HepG2 (cell line): Measurements from ENCODE around the gene TJP2. TPM values are rescaled to one million over a fixed set of nuclear protein-coding genes. Genes with fewer than 3 reads are reported as not detected.

Experiments
- ATF7 ChIP-seq, 2 experiments: fragments of 450-650 bp in 1 of 2; sonication (generic) in 1 of 2; formaldehyde crosslinking in 1 of 2; IDR thresholded peaks; 2 replicates each; pipeline versions ENCODE4 v1.4.0 to v1.6.1; 2016 to 2020; ENCODE audit warnings: antibody characterized with exemption in 1 of 2, mild to moderate bottlenecking in 1 of 2, missing genetic modification reagents in 1 of 2
- DNMT1 ChIP-seq: sonication (generic); formaldehyde crosslinking; IDR thresholded peaks from 2 replicates; pipeline ENCODE4 v1.5.1; 2020; ENCODE audit warnings: mild to moderate bottlenecking, missing genetic modification reagents
- HES4 ChIP-seq: sonication (generic); formaldehyde crosslinking; IDR thresholded peaks from 2 replicates; pipeline ENCODE4 v1.9.0; 2021; ENCODE audit warnings: mild to moderate bottlenecking, missing genetic modification reagents, borderline replicate concordance
- MBD4 ChIP-seq: IDR thresholded peaks from 2 replicates; pipeline ENCODE4 v1.6.1; 2012; ENCODE audit warnings: low read length, inconsistent platforms, borderline replicate concordance
- MIXL1 ChIP-seq: IDR thresholded peaks from 2 replicates; pipeline ENCODE4 v1.6.1; 2016
- PHF20 ChIP-seq: sonication (generic); formaldehyde crosslinking; IDR thresholded peaks from 2 replicates; pipeline ENCODE4 v1.5.0; 2020; ENCODE audit warnings: mild to moderate bottlenecking, missing genetic modification reagents
- RARG ChIP-seq: sonication (generic); formaldehyde crosslinking; IDR thresholded peaks from 2 replicates; pipeline ENCODE4 v1.4.0; 2020; ENCODE audit warnings: low read depth, mild to moderate bottlenecking, missing genetic modification reagents
- RFXAP ChIP-seq: sonication (generic); formaldehyde crosslinking; IDR thresholded peaks from 2 replicates; pipeline ENCODE4 v1.4.0; 2020; ENCODE audit warnings: missing genetic modification reagents, borderline replicate concordance
- RORA ChIP-seq: sonication (generic); formaldehyde crosslinking; IDR thresholded peaks from 2 replicates; pipeline ENCODE4 v1.5.0; 2020; ENCODE audit warnings: mild to moderate bottlenecking, missing genetic modification reagents, moderate library complexity
- SMC3 ChIP-seq: IDR thresholded peaks from 2 replicates; pipeline ENCODE4 v1.6.1; 2011; ENCODE audit warnings: low read length, improper control_type of control experiment
- SRSF4 ChIP-seq: fragments of 200-400 bp; formaldehyde crosslinking; IDR thresholded peaks from one replicate; pipeline ENCODE4 v1.6.1; 2018; ENCODE audit warnings: mild to moderate bottlenecking, low read depth, low read length, moderate library complexity; ENCODE audit not compliant: poor library complexity, severe bottlenecking
- ZBTB38 ChIP-seq: sonication (generic); formaldehyde crosslinking; IDR thresholded peaks from 2 replicates; pipeline ENCODE4 v1.5.1; 2020; ENCODE audit warnings: mild to moderate bottlenecking, missing genetic modification reagents
- ZFP36L2 ChIP-seq: sonication (generic); formaldehyde crosslinking; IDR thresholded peaks from 2 replicates; pipeline ENCODE4 v1.4.0; 2020; ENCODE audit warnings: missing genetic modification reagents
- ZKSCAN1 ChIP-seq: fragments of 150-350 bp; IDR thresholded peaks from 2 replicates; pipeline ENCODE4 v1.6.1; 2014; ENCODE audit warnings: low read length
- ZNF260 ChIP-seq: sonication (generic); formaldehyde crosslinking; IDR thresholded peaks from 2 replicates; pipeline ENCODE4 v1.4.0; 2020; ENCODE audit warnings: missing genetic modification reagents, low read depth, mild to moderate bottlenecking, borderline replicate concordance
- ZNF678 ChIP-seq: sonication (generic); formaldehyde crosslinking; IDR thresholded peaks from 2 replicates; pipeline ENCODE4 v1.4.0; 2020; ENCODE audit warnings: mild to moderate bottlenecking, missing genetic modification reagents
- ZSCAN12 ChIP-seq: sonication (generic); formaldehyde crosslinking; IDR thresholded peaks from 2 replicates; pipeline ENCODE4 v1.9.0; 2021; ENCODE audit warnings: mild to moderate bottlenecking, missing genetic modification reagents
- polyA plus RNA-seq, 8 experiments: library from polyadenylated mRNA; depleted of rRNA in 3 of 8; stranded (reverse) in 7 of 8; unstranded in 1 of 8; fragments of >200 nt; fragmentation: Illumina TruSeq in 4 of 8; extraction: Trizol in 4 of 8; gene quantifications; 2 replicates each; pipeline versions ENCODE4 v1.2.1 to v1.2.3, GENCODE V29; 2011 to 2016; ENCODE audit warnings: low read depth in 4 of 8, missing spikeins in 1 of 8, mixed read lengths in 1 of 8; ENCODE audit not compliant: insufficient read depth in 1 of 8
- total RNA-seq, 5 experiments: library from RNA; depleted of rRNA; stranded (reverse); fragments of >200 nt; fragmentation: Illumina TruSeq; extraction: Trizol; gene quantifications; 2 replicates each; pipeline ENCODE4 v1.2.3, GENCODE V29; 2016; ENCODE audit warnings: low read depth in 1 of 5
- TF ChIP-seq, protein P1 (sequence below): IDR thresholded peaks from 2 replicates; pipeline ENCODE4 v1.6.1; 2016; ENCODE audit warnings: missing genetic modification reagents, missing compliant biosample characterization
- TF ChIP-seq, protein P2 (sequence below): sonication (generic); formaldehyde crosslinking; IDR thresholded peaks from 2 replicates; pipeline ENCODE4 v1.5.1; 2020; ENCODE audit warnings: mild to moderate bottlenecking, missing genetic modification reagents, borderline replicate concordance
- TF ChIP-seq, protein P3 (sequence below): sonication (generic); formaldehyde crosslinking; IDR thresholded peaks from 2 replicates; pipeline ENCODE4 v1.4.0; 2020; ENCODE audit warnings: missing genetic modification reagents
- TF ChIP-seq, protein P4 (sequence below): sonication (generic); formaldehyde crosslinking; IDR thresholded peaks from 2 replicates; pipeline ENCODE4 v1.5.0; 2020; ENCODE audit warnings: mild to moderate bottlenecking, missing genetic modification reagents

TJP2 gene
- total and polyA plus RNA-seq, 2 of the 13 experiments (the other 11 are each of a cell fraction or from before 2014, with no cell fraction given) = 109 to 110 TPM

DNA sequence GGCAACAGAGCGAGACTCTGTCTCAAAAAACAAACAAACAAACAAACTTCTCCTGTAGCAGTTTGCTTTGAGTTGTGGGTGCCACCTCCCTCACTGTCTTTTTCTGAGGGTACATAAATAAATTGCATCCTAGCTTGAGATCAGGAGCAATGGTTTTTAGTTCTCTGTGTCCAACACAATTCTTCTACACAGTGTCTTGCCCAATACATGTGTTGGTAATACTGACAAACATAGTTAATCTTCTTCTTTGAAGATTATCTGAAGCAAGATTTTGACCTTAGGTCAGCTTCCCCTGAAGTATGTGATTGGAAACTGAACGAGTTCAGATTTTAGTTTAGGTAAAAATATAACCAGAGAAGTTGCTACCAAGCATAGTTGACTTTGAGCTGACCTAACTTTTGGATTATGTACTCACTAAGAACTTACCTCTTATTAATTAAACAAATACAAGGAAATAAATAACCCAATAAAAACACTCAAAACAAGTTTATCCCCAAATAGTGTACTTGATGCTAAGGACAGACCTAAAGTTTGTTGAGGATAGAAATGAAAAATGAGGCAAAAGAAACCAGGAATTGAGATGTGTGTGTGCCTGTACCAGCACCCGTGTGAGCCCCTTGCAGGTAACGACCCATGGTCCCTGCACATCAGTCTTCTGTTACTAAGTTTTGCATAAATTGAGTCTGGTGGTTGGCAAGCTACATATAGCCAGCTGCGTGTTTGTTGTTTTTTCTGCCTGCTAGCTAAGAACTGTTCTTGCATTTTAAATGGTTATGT lies 16.2 kb downstream of the TJP2 start (continued):
- TF ChIP-seq SRSF4 = no peak
- no peak for TF ChIP-seq RORA
- 0 out of 2 replicates have a peak, but pooled peaks have one; percentile 22 for TF ChIP-seq MIXL1
- TF ChIP-seq ZNF260 (CRISPR knock-in tag) = no peak
- TF ChIP-seq, protein P1, sequence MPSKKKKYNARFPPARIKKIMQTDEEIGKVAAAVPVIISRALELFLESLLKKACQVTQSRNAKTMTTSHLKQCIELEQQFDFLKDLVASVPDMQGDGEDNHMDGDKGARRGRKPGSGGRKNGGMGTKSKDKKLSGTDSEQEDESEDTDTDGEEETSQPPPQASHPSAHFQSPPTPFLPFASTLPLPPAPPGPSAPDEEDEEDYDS (CRISPR knock-in tag) = no peak
- no peak for TF ChIP-seq HES4 (CRISPR knock-in tag)
- no peak for TF ChIP-seq SMC3
- TF ChIP-seq ZKSCAN1 = no peak
- TF ChIP-seq RARG (CRISPR knock-in tag) = no peak
- TF ChIP-seq ATF7 (IDR thresholded peaks at IDR 0.05) = no peak
- TF ChIP-seq ATF7 (CRISPR knock-in tag; IDR thresholded peaks at IDR 0.05) = no peak
- TF ChIP-seq ZSCAN12 (CRISPR knock-in tag) = no peak
- TF ChIP-seq ZBTB38 (CRISPR knock-in tag) = no peak
- TF ChIP-seq, protein P2, sequence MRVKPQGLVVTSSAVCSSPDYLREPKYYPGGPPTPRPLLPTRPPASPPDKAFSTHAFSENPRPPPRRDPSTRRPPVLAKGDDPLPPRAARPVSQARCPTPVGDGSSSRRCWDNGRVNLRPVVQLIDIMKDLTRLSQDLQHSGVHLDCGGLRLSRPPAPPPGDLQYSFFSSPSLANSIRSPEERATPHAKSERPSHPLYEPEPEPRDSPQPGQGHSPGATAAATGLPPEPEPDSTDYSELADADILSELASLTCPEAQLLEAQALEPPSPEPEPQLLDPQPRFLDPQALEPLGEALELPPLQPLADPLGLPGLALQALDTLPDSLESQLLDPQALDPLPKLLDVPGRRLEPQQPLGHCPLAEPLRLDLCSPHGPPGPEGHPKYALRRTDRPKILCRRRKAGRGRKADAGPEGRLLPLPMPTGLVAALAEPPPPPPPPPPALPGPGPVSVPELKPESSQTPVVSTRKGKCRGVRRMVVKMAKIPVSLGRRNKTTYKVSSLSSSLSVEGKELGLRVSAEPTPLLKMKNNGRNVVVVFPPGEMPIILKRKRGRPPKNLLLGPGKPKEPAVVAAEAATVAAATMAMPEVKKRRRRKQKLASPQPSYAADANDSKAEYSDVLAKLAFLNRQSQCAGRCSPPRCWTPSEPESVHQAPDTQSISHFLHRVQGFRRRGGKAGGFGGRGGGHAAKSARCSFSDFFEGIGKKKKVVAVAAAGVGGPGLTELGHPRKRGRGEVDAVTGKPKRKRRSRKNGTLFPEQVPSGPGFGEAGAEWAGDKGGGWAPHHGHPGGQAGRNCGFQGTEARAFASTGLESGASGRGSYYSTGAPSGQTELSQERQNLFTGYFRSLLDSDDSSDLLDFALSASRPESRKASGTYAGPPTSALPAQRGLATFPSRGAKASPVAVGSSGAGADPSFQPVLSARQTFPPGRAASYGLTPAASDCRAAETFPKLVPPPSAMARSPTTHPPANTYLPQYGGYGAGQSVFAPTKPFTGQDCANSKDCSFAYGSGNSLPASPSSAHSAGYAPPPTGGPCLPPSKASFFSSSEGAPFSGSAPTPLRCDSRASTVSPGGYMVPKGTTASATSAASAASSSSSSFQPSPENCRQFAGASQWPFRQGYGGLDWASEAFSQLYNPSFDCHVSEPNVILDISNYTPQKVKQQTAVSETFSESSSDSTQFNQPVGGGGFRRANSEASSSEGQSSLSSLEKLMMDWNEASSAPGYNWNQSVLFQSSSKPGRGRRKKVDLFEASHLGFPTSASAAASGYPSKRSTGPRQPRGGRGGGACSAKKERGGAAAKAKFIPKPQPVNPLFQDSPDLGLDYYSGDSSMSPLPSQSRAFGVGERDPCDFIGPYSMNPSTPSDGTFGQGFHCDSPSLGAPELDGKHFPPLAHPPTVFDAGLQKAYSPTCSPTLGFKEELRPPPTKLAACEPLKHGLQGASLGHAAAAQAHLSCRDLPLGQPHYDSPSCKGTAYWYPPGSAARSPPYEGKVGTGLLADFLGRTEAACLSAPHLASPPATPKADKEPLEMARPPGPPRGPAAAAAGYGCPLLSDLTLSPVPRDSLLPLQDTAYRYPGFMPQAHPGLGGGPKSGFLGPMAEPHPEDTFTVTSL (CRISPR knock-in tag) = peak; percentile 73; the same call in 1 of the 2 replicates
- TF ChIP-seq, protein P3, sequence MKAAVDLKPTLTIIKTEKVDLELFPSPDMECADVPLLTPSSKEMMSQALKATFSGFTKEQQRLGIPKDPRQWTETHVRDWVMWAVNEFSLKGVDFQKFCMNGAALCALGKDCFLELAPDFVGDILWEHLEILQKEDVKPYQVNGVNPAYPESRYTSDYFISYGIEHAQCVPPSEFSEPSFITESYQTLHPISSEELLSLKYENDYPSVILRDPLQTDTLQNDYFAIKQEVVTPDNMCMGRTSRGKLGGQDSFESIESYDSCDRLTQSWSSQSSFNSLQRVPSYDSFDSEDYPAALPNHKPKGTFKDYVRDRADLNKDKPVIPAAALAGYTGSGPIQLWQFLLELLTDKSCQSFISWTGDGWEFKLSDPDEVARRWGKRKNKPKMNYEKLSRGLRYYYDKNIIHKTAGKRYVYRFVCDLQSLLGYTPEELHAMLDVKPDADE = no peak
- TF ChIP-seq ZFP36L2 (CRISPR knock-in tag) = no peak
- TF ChIP-seq, protein P4, sequence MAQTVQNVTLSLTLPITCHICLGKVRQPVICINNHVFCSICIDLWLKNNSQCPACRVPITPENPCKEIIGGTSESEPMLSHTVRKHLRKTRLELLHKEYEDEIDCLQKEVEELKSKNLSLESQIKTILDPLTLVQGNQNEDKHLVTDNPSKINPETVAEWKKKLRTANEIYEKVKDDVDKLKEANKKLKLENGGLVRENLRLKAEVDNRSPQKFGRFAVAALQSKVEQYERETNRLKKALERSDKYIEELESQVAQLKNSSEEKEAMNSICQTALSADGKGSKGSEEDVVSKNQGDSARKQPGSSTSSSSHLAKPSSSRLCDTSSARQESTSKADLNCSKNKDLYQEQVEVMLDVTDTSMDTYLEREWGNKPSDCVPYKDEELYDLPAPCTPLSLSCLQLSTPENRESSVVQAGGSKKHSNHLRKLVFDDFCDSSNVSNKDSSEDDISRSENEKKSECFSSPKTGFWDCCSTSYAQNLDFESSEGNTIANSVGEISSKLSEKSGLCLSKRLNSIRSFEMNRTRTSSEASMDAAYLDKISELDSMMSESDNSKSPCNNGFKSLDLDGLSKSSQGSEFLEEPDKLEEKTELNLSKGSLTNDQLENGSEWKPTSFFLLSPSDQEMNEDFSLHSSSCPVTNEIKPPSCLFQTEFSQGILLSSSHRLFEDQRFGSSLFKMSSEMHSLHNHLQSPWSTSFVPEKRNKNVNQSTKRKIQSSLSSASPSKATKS (CRISPR knock-in tag) = no peak
- TF ChIP-seq RFXAP (CRISPR knock-in tag) = no peak
- no peak for TF ChIP-seq MBD4
- no peak for TF ChIP-seq DNMT1 (CRISPR knock-in tag)
- no peak for TF ChIP-seq PHF20 (CRISPR knock-in tag)
- TF ChIP-seq ZNF678 (CRISPR knock-in tag) = no peak
